Thyroid gland (tissue), 4 donors: Measurements from ENCODE around the gene ZBP1.

Source experiments
- POLR2A ChIP-seq, 2 donors: fragments of 450-650 bp; IDR thresholded peaks; one replicate each; pipeline ENCODE4 v1.6.1; 2017; ENCODE audit warnings: antibody characterized with exemption in 2 of 2, mild to moderate bottlenecking in 2 of 2, moderate library complexity in 1 of 2
- TF ChIP-seq, protein P1 (sequence below), 6 experiments: fragments of 200-600 bp in 3 of 6; fragments of 450-650 bp in 3 of 6; sonication (generic) in 3 of 6; IDR thresholded peaks; one replicate each; pipeline ENCODE4 v1.5.1; 2016 to 2019; ENCODE audit warnings: antibody characterized with exemption in 6 of 6, mild to moderate bottlenecking in 2 of 6, inconsistent platforms in 1 of 6, moderate library complexity in 1 of 6

GRCh38 chr20:57609086-57609841 is 11.0 kb downstream of the ZBP1 start:
- TF ChIP-seq, protein P1, sequence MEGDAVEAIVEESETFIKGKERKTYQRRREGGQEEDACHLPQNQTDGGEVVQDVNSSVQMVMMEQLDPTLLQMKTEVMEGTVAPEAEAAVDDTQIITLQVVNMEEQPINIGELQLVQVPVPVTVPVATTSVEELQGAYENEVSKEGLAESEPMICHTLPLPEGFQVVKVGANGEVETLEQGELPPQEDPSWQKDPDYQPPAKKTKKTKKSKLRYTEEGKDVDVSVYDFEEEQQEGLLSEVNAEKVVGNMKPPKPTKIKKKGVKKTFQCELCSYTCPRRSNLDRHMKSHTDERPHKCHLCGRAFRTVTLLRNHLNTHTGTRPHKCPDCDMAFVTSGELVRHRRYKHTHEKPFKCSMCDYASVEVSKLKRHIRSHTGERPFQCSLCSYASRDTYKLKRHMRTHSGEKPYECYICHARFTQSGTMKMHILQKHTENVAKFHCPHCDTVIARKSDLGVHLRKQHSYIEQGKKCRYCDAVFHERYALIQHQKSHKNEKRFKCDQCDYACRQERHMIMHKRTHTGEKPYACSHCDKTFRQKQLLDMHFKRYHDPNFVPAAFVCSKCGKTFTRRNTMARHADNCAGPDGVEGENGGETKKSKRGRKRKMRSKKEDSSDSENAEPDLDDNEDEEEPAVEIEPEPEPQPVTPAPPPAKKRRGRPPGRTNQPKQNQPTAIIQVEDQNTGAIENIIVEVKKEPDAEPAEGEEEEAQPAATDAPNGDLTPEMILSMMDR (IDR thresholded peaks at IDR 0.05): no peak
- TF ChIP-seq POLR2A (IDR thresholded peaks at IDR 0.05): no peak
